Hepatocyte (in vitro differentiated cells): ENCODE data around the gene ORC1.

Experiments
- CTCF ChIP-seq: fragments of 200-600 bp; sonication (generic); IDR thresholded peaks from 2 replicates; pipeline ENCODE4 v1.5.1; 2016; ENCODE audit warnings: antibody characterized with exemption, mild to moderate bottlenecking; ENCODE audit not compliant: poor library complexity
- EZH2 ChIP-seq: fragments of 200-600 bp; sonication (generic); IDR thresholded peaks from 2 replicates; pipeline ENCODE4 v1.6.1; 2016; ENCODE audit warnings: antibody characterized with exemption, mild to moderate bottlenecking, borderline replicate concordance
- EZH2phosphoT487 ChIP-seq: fragments of 200-600 bp; sonication (generic); IDR thresholded peaks from one replicate; pipeline ENCODE4 v1.6.1; 2018; ENCODE audit warnings: antibody characterized with exemption, mild to moderate bottlenecking, low read depth, moderate library complexity; ENCODE audit not compliant: unreplicated experiment, severe bottlenecking

GRCh38 chr1:52356818-52357355 is 47.3 kb downstream of the ORC1 start:
- TF ChIP-seq CTCF (no peak), EZH2 (no peak), EZH2phosphoT487 (no peak)
